22Rv1 (cell line): Measurements from ENCODE around the gene RPLP1.
"Not testable (repeated sequence)": the region's sequence is repeated elsewhere in the genome, so short reads cannot be mapped to it uniquely, and the experiment has no call there.

Experiments used
- H3K27ac ChIP-seq: fragments of 450-650 bp; 2 replicates; pipeline ENCODE4 v1.5.1; 2017
- ZFX ChIP-seq: fragments of 450-650 bp; IDR thresholded peaks from 2 replicates; pipeline ENCODE4 v1.6.1; 2017; ENCODE audit warnings: antibody characterized with exemption, borderline replicate concordance
- TF ChIP-seq, protein P1 (sequence below): fragments of 450-650 bp; IDR thresholded peaks from 2 replicates; pipeline ENCODE4 v1.5.1; 2017; ENCODE audit warnings: mild to moderate bottlenecking

Gene RPLP1

DNA sequence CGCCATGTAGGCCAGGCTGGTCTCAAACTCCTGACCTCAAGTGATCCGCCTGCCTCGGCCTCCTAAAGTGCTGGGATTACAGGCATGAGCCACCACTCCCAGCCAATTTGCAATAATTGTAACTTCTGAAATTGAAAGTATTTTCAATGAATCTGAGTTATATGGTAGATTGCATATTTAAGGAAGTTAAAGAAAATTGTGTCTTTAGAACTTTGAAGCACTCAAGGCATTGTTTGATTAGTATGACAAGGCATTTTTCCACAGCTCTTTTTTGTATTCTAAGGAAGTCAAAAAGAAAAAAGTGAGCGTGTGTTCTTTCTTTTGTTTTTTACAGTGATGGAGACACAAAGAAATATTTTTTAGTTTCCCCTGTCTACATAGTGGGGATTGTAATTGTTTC is 15.7 kb upstream of the RPLP1 start:
- H3K27ac ChIP-seq: no peak overlapping the region
- TF ChIP-seq, protein P1, sequence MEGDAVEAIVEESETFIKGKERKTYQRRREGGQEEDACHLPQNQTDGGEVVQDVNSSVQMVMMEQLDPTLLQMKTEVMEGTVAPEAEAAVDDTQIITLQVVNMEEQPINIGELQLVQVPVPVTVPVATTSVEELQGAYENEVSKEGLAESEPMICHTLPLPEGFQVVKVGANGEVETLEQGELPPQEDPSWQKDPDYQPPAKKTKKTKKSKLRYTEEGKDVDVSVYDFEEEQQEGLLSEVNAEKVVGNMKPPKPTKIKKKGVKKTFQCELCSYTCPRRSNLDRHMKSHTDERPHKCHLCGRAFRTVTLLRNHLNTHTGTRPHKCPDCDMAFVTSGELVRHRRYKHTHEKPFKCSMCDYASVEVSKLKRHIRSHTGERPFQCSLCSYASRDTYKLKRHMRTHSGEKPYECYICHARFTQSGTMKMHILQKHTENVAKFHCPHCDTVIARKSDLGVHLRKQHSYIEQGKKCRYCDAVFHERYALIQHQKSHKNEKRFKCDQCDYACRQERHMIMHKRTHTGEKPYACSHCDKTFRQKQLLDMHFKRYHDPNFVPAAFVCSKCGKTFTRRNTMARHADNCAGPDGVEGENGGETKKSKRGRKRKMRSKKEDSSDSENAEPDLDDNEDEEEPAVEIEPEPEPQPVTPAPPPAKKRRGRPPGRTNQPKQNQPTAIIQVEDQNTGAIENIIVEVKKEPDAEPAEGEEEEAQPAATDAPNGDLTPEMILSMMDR: no peak
- TF ChIP-seq ZFX: no peak

DNA sequence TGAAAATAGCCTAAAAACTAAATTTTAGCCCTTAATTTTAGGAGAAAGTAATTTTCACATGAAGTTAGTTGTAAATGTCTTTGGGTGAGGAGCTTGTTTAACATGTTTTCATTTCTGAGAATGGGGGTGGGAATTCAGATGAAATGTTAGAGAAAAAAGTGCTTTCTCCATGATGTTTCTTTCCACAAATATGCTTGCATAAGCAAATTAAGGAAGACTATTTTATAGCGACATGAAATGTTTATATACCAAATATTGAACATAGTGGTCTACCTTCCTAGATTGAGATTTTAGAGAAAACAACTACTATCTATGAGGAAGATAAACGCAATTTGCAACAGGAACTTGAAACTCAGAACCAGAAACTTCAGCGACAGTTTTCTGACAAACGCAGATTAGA is 13.0 kb upstream of the RPLP1 start:
- no peak for TF ChIP-seq ZFX
- TF ChIP-seq, protein P1: no peak
- no peak overlapping the region for H3K27ac ChIP-seq

DNA sequence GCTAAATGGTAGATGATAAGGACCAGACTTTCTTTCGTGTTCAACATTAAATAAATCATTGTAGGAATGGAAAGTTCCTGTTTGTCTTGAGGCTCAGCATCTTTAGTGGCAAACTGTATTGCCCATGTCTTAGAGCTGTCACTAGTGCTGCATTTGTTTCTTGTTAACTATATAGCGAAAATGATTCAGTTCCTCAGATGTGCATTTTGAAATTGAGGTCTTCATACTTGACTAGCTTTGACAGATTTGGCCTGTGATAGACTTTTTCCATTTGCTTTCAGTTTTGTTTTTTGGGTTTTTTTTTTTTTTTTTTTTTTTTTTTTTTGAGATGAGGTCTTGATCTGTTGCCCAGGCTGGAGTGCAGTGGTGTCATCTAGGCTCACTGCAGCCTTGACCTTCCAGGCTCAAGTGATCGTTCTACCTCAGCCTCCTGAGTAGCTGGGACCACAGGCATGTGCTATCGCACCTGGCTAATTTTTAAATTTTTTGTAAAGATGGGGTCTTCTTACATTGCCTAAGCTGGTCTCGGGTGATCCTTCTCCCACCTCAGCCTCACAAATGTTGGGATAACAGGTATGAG is 9.5 kb upstream of the RPLP1 start:
- no peak overlapping the region for H3K27ac ChIP-seq
- no peak for TF ChIP-seq ZFX

DNA sequence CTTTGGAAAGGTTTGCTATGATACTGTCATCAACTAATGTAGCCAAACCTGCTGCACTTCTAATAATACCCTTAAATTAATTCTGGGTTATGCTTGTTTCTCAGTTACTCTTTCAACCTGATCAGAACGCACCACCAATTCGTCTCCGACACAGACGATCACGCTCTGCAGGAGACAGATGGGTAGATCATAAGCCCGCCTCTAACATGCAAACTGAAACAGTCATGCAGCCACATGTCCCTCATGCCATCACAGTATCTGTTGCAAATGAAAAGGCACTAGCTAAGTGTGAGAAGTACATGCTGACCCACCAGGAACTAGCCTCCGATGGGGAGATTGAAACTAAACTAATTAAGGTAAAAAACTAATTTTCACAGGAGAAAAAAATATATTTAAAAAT is 7.9 kb upstream of the RPLP1 start:
- H3K27ac ChIP-seq: no peak overlapping the region
- no peak for TF ChIP-seq ZFX
- TF ChIP-seq, protein P1: no peak

DNA sequence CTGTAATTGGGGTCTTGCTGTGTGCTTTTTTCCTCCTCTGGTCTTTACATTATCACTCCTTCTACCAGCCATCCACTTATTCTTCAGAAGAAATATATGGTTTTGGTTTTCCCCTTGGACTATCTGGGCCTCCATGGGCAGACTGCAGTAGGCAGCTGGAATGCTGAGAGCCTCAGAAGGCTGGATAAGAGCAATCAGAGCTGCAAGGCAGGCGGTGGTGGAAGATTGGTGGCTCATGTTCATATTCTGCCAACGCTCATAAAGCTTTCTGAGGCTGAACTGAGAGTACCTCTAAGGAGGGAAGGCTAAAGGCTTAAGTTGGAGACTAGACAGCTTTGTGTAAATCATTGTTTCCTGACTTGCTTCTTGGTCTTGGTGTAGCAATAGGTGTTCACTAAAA is 5.7 kb upstream of the RPLP1 start:
- no peak overlapping the region for H3K27ac ChIP-seq
- no peak for TF ChIP-seq ZFX
- TF ChIP-seq, protein P1: no peak

DNA sequence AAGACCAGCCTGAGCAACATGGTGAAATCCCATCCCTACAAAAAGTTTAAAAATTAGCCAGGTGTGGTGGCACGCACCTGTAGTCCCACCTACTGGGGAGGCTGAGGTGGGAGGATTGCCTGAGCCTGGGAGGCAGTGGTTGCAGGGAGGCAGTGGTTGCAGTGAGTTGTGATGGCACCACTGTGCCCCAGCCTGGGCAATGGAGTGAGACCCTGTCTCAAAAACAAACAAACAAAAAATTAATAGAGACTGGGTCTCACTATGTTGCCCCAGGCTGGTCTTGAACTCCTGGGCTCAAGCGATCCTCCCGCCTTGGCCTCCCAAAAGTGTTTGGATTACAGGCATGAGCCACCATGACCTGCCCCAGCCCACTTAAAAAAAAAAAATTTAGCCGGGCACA is 2.4 kb upstream of the RPLP1 start:
- not testable (repeated sequence) for H3K27ac ChIP-seq

DNA sequence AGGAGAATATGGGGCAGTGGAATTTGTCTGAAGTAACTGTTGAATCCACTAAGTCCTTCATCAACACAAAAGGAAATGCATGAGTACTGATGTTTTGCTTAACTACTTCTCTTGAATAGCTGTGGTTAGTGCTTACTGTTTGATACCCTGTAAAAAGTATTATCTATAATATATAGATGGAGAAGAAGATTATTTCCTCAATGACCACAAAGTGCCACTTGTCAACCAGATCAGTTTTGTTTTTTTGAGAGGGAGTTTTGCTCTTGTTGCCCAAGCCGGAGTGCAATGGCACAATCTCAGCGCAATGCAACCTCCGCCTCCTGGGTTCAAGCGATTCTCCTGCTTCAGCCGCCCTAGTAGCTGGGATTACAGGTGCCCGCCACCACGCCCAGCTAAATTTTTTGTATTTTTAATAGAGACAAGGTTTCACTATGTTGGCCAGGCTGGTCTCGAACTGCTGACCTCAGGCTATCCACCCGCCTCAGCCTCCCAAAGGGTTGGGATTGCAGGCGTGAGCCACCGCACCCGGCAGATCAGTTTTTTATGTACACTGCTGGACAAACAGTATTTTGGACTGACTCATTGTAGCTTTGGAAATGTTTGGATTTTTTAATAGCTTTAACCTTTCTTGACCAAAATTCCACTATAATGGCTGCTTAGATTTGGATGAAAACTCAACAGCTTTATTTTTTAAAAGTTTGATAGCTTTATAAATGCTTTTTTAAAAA is 1.5 kb upstream of the RPLP1 start:
- no peak for TF ChIP-seq ZFX
- H3K27ac ChIP-seq: peak overlapping the region; percentile 95

DNA sequence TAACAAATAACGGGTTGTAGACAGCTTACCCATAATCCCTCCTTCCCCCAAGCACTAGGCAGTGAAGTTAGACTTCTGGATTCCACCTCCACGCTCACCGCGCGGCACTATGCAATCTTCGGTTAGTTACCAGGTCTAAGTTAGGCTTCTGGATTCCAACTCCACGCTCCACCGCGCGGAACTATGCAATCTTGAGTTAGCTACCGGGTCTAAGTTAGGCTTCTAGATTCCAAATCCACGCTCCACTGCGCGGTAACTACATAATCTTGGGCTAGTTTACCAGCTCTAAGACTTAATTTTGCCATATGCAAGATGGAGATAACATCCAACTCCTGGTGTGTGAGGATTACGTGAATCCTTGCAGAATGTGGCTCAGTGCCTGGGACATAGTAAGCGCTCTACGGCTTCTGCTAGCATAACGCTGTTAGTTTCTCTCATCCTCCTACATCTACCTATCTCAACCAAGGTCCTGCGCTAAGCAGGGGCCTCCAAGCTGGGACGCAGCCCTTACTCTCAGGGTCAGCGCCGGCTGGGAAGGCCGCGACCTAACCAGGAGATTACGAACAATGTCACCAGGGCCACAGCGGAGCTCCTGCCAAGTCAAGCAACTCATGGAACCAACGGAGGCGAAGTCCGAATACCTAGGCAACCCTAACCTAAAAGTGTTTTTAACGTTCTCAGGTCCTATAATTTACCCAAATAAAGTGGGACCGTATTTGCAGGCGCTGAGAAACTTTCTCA is 497 bp upstream of the RPLP1 start:
- TF ChIP-seq, protein P1: no peak
- TF ChIP-seq ZFX: no peak
- H3K27ac ChIP-seq: peak overlapping the region; percentile 95

DNA sequence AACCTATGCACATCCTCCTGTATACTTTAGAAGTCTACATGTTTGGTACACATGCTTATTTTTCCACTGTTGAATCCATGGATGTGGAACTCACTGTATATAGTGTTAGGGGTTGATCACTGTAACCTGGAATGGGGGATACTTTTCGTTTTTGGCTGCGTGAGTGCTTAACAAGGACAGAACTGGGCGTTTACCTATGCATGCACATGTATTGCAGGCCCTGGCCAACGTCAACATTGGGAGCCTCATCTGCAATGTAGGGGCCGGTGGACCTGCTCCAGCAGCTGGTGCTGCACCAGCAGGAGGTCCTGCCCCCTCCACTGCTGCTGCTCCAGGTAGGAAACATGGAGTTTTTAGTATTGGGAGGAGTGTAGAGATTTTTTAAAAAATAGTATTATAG is 2.3 kb downstream of the RPLP1 start:
- TF ChIP-seq, protein P1: no peak
- no peak for TF ChIP-seq ZFX
- peak overlapping the region; percentile 95; the same call in 1 of the 2 replicates for H3K27ac ChIP-seq
